ENCODE data around the gene EBF3. TPM values are rescaled to one million over a fixed set of nuclear protein-coding genes. Genes with fewer than 3 reads are reported as not detected.

EBF3 gene
- total RNA-seq, 2 donors from 2014 or later = 0.12 to 0.80 TPM

- H3K27me3 ChIP-seq = no peaks in the 10 kb centered on the region
- no peak overlapping the region for H3K27ac ChIP-seq
- H3K9me3 ChIP-seq = no peaks in the 10 kb centered on the region
- DNase-seq = no peak
- H3K4me1 ChIP-seq = no peaks in the 10 kb centered on the region
- no peak for TF ChIP-seq CTCF (IDR thresholded peaks at IDR 0.05)
- H3K9ac ChIP-seq (ENCODE audit: low read depth in 2 of 2, low read length in 2 of 2) = no peak overlapping the region
- H3K36me3 ChIP-seq = no peaks in the 10 kb centered on the region
- intact Hi-C loops (cut with DNase I) = no loop called here
- H3K4me3 ChIP-seq = no peak overlapping the region
Measured at GRCh38 chr10:129851941-129852640, 112.0 kb downstream of the EBF3 start.

- no peak overlapping the region for H3K4me3 ChIP-seq
- H3K9ac ChIP-seq (ENCODE audit: low read depth in 2 of 2, low read length in 2 of 2) = no peak overlapping the region
- no peaks in the 10 kb centered on the region for H3K9me3 ChIP-seq
- no peak overlapping the region for H3K27ac ChIP-seq
- intact Hi-C loops (cut with DNase I) = no loop called here
- TF ChIP-seq CTCF (IDR thresholded peaks at IDR 0.05) = no peak
- no peaks in the 10 kb centered on the region for H3K27me3 ChIP-seq
- no peaks in the 10 kb centered on the region for H3K36me3 ChIP-seq
- no peak for DNase-seq
- no peaks in the 10 kb centered on the region for H3K4me1 ChIP-seq
Measured at GRCh38 chr10:129850790-129851189, 113.3 kb downstream of the EBF3 start.

GRCh38 chr10:129850316-129850715 is 113.8 kb downstream of the EBF3 start:
- intact Hi-C loops (cut with DNase I) = no loop called here
- Histone ChIP-seq H3K9me3 (no peaks in the 10 kb centered on the region), H3K4me1 (no peaks in the 10 kb centered on the region), H3K36me3 (no peaks in the 10 kb centered on the region), H3K27ac (no peak overlapping the region), H3K27me3 (no peaks in the 10 kb centered on the region), H3K9ac (ENCODE audit: low read depth in 2 of 2, low read length in 2 of 2) (no peak overlapping the region), H3K4me3 (no peak overlapping the region)
- TF ChIP-seq CTCF (IDR thresholded peaks at IDR 0.05) = no peak
- DNase-seq = no peak

- H3K9me3 ChIP-seq = no peaks in the 10 kb centered on the region
- no peaks in the 10 kb centered on the region for H3K36me3 ChIP-seq
- intact Hi-C loops (cut with DNase I) = no loop called here
- no peak for TF ChIP-seq CTCF (IDR thresholded peaks at IDR 0.05)
- DNase-seq = no peak
- H3K27me3 ChIP-seq = no peaks in the 10 kb centered on the region
- H3K27ac ChIP-seq = no peak overlapping the region
- H3K9ac ChIP-seq (ENCODE audit: low read depth in 2 of 2, low read length in 2 of 2) = no peak overlapping the region
- no peak overlapping the region for H3K4me3 ChIP-seq
- H3K4me1 ChIP-seq = no peaks in the 10 kb centered on the region
Measured at GRCh38 chr10:129849853-129850252, 114.2 kb downstream of the EBF3 start.

GRCh38 chr10:129849452-129849750 is 114.7 kb downstream of the EBF3 start:
- H3K27ac ChIP-seq = no peak overlapping the region
- H3K9ac ChIP-seq (ENCODE audit: low read depth in 2 of 2, low read length in 2 of 2) = no peak overlapping the region
- H3K9me3 ChIP-seq = no peaks in the 10 kb centered on the region
- H3K4me3 ChIP-seq = no peak overlapping the region
- H3K27me3 ChIP-seq = no peaks in the 10 kb centered on the region
- intact Hi-C loops (cut with DNase I) = no loop called here
- DNase-seq = no peak
- no peaks in the 10 kb centered on the region for H3K4me1 ChIP-seq
- H3K36me3 ChIP-seq = no peaks in the 10 kb centered on the region
- no peak for TF ChIP-seq CTCF (IDR thresholded peaks at IDR 0.05)

Data from colonic mucosa (tissue), 4 donors.